ENCODE results near the gene ADH4. TPM values are rescaled to one million over a fixed set of nuclear protein-coding genes. Genes with fewer than 3 reads are reported as not detected.

Gene ADH4
- total RNA-seq, 1 experiment from 2014 or later: not detected

- H3K4me1 Mint-ChIP-seq (ENCODE audit: low read depth, unreplicated experiment): no peaks in the 10 kb centered on the region
- H3K9me3 Mint-ChIP-seq (ENCODE audit: low read depth, unreplicated experiment): no peaks in the 10 kb centered on the region
- DNase-seq: no peak
- no peaks in the 10 kb centered on the region for H3K27me3 Mint-ChIP-seq (ENCODE audit: unreplicated experiment)
- H3K4me3 Mint-ChIP-seq (ENCODE audit: low read depth, unreplicated experiment): no peak overlapping the region
- H3K36me3 Mint-ChIP-seq (ENCODE audit: insufficient read depth, unreplicated experiment): peaks cover 27% of the 10 kb centered on the region
- intact Hi-C loops (cut with micrococcal nuclease; ENCODE audit: unreplicated experiment): no loop called here
- BruUV-seq (replicated peaks): no TSS peak
- TF ChIP-seq, protein P1, sequence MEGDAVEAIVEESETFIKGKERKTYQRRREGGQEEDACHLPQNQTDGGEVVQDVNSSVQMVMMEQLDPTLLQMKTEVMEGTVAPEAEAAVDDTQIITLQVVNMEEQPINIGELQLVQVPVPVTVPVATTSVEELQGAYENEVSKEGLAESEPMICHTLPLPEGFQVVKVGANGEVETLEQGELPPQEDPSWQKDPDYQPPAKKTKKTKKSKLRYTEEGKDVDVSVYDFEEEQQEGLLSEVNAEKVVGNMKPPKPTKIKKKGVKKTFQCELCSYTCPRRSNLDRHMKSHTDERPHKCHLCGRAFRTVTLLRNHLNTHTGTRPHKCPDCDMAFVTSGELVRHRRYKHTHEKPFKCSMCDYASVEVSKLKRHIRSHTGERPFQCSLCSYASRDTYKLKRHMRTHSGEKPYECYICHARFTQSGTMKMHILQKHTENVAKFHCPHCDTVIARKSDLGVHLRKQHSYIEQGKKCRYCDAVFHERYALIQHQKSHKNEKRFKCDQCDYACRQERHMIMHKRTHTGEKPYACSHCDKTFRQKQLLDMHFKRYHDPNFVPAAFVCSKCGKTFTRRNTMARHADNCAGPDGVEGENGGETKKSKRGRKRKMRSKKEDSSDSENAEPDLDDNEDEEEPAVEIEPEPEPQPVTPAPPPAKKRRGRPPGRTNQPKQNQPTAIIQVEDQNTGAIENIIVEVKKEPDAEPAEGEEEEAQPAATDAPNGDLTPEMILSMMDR (IDR thresholded peaks at IDR 0.05; ENCODE audit: unreplicated experiment): no peak
- H3K27ac Mint-ChIP-seq (ENCODE audit: unreplicated experiment): no peak overlapping the region
- CTCF ChIA-PET: interaction anchor here (0.6 kb wide), 1 partner anchor 868 kb away, joined by 3 read pairs; no protein-coding TSS in a partner anchor
Observed at GRCh38 chr4:99079625-99080295, 64.3 kb downstream of the ADH4 start.

DNA sequence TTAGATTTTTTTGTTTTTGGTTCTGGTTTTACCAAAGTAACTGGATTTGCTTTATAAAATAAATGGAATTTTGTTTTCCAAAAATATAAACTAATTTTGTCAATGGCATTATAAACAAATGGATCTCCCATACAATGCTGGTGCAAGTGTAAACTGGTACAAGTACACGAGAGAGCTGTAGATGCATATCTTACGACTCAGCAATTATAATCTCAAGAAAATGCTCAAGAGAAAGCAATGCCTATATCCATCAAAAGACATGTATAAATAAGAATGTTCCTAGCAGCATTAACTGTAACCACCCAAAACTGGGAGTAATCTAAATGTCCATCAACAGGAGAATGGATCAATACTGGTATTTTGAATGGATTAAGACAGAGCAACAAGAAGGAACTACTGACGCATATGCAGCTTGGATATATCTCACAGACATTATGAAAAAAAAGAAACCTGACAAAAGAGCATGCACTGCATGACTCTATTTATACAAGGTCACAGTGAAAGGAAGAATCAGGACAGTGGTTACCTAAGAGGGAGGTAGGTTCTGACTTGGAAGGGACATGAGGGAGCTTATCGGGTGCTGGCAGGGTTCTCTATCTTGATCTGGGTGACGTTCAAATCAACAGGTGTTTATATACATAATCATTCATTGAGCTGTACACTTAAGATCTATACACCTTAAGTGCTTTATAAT, 65.0 kb downstream of the ADH4 start:
- BruUV-seq (replicated peaks): no TSS peak
- Mint-ChIP-seq H3K9me3 (ENCODE audit: low read depth, unreplicated experiment) (no peaks in the 10 kb centered on the region), H3K4me1 (ENCODE audit: low read depth, unreplicated experiment) (no peaks in the 10 kb centered on the region), H3K4me3 (ENCODE audit: low read depth, unreplicated experiment) (no peak overlapping the region), H3K27me3 (ENCODE audit: unreplicated experiment) (no peaks in the 10 kb centered on the region), H3K27ac (ENCODE audit: unreplicated experiment) (no peak overlapping the region), H3K36me3 (ENCODE audit: insufficient read depth, unreplicated experiment) (peaks cover 27% of the 10 kb centered on the region)
- no peak for DNase-seq
- CTCF ChIA-PET: interaction anchor here (0.6 kb wide), 1 partner anchor 869 kb away, joined by 3 read pairs; no protein-coding TSS in a partner anchor
- TF ChIP-seq, protein P1 (IDR thresholded peaks at IDR 0.05; ENCODE audit: unreplicated experiment): no peak
- intact Hi-C loops (cut with micrococcal nuclease; ENCODE audit: unreplicated experiment): no loop called here

- Mint-ChIP-seq H3K4me1 (ENCODE audit: low read depth, unreplicated experiment) (no peaks in the 10 kb centered on the region), H3K9me3 (ENCODE audit: low read depth, unreplicated experiment) (no peaks in the 10 kb centered on the region), H3K36me3 (ENCODE audit: insufficient read depth, unreplicated experiment) (peaks cover 28% of the 10 kb centered on the region), H3K27me3 (ENCODE audit: unreplicated experiment) (no peaks in the 10 kb centered on the region), H3K27ac (ENCODE audit: unreplicated experiment) (no peak overlapping the region), H3K4me3 (ENCODE audit: low read depth, unreplicated experiment) (no peak overlapping the region)
- CTCF ChIA-PET: interaction anchor here (0.6 to 0.7 kb wide), 2 partner anchors 176 to 381 kb away, joined by 3 read pairs; no protein-coding TSS in a partner anchor
- BruUV-seq (replicated peaks): no TSS peak
- TF ChIP-seq, protein P1 (IDR thresholded peaks at IDR 0.05; ENCODE audit: unreplicated experiment): no peak
- intact Hi-C loops (cut with micrococcal nuclease; ENCODE audit: unreplicated experiment): no loop called here
- no peak for DNase-seq
Observed at GRCh38 chr4:99078336-99078735, 65.8 kb downstream of the ADH4 start.

DNA sequence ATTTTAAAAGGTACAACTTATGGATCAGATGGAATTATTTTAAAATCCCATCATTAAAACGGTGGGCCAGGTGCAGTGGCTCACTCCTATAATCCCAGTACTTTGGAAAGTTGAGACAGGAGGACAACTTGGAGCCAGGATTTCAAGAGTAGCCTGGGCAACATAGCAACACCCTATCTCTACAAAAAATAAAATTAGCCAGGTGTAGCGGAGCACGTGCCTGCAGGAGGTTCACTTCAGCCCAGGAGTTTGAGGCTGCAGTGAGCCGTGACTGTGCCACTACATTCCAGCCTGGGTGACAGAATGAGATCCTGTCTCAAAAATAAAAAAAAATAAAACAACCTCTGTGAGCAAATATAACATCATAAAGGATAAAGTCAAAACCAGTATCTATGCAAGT, 66.9 kb downstream of the ADH4 start:
- TF ChIP-seq, protein P1 (IDR thresholded peaks at IDR 0.05; ENCODE audit: unreplicated experiment): no peak
- BruUV-seq (replicated peaks): no TSS peak
- Mint-ChIP-seq H3K27ac (ENCODE audit: unreplicated experiment) (no peak overlapping the region), H3K27me3 (ENCODE audit: unreplicated experiment) (no peaks in the 10 kb centered on the region), H3K4me1 (ENCODE audit: low read depth, unreplicated experiment) (no peaks in the 10 kb centered on the region), H3K36me3 (ENCODE audit: insufficient read depth, unreplicated experiment) (peaks cover 24% of the 10 kb centered on the region), H3K9me3 (ENCODE audit: low read depth, unreplicated experiment) (no peaks in the 10 kb centered on the region), H3K4me3 (ENCODE audit: low read depth, unreplicated experiment) (no peak overlapping the region)
- intact Hi-C loops (cut with micrococcal nuclease; ENCODE audit: unreplicated experiment): no loop called here
- DNase-seq: no peak
- CTCF ChIA-PET: no interaction called here

Data from Calu3 (cell line).